Pancreas (tissue), 10 donors: ENCODE results near the gene RAB4B. TPM values are rescaled to one million over a fixed set of nuclear protein-coding genes. Genes with fewer than 3 reads are reported as not detected.

Source experiments
- ATAC-seq, 4 donors: fragments of 200-7000 bp; cut with Tn5 transposase; one replicate each; pipeline versions ENCODE4 v1.8.0 to v1.9.1; 2020; ENCODE audit warnings: mild to moderate bottlenecking in 4 of 4, moderate library complexity in 4 of 4
- DNase-seq, 6 donors: peaks; one replicate each; pipeline ENCODE4 v3.0.0-alpha.2; 2020
- FAIRE-seq: peaks from 2 replicates; lab custom pipeline; 2012; peaks lifted over from hg19 to GRCh38; lab: Jason Lieb, UNC
- H3K27ac ChIP-seq, 4 donors: fragments of 200-600 bp; sonication (generic); 1 replicate in 3 of 4; 2 replicates in 1 of 4; pipeline versions ENCODE4 v1.5.0 to v1.8.0; 2020
- H3K27me3 ChIP-seq, 4 donors: fragments of 200-600 bp; one replicate each; pipeline ENCODE4 v1.8.0; 2021
- H3K36me3 ChIP-seq, 3 donors: fragments of 200-600 bp; sonication (generic) in 1 of 3; one replicate each; pipeline versions ENCODE4 v1.5.0 to v1.8.0; 2020 to 2021
- H3K4me1 ChIP-seq, 3 donors: fragments of 200-600 bp; one replicate each; pipeline ENCODE4 v1.8.0; 2021
- H3K4me3 ChIP-seq, 4 donors: fragments of 200-600 bp; sonication (generic) in 2 of 4; one replicate each; pipeline versions ENCODE4 v1.5.0 to v1.8.0; 2020 to 2021
- H3K9me3 ChIP-seq, 4 donors: fragments of 200-600 bp; one replicate each; pipeline ENCODE4 v1.8.0; 2021
- WGBS, 2 donors: extraction: QIAGEN DNeasy Blood & Tissue Kit; methylation state at CpG; one replicate each; pipeline ENCODE4 v1.1.7; 2013; 5-methylcytosine and 5-hydroxymethylcytosine counted together
- intact Hi-C, 3 donors: fragments of 100-400 bp; cut with DNase I; formaldehyde crosslinking; loops; one replicate each; pipeline versions ENCODE4 v1.11.1 to v1.14.2; 2022
- polyA plus RNA-seq, 2 donors: library from polyadenylated mRNA; stranded (reverse); fragments of 200-250 nt; gene quantifications; one replicate each; pipeline ENCODE4 v1.2.3, GENCODE V29; 2013
- total RNA-seq, 6 donors: library from RNA; stranded (reverse); fragmentation: NEBNext Ultra II Directional in 4 of 6; extraction: Animal tissue kit (Norgen Biotek cat#: 25700) in 4 of 6; gene quantifications; one replicate each; pipeline versions ENCODE4 v1.2.1 to v1.2.4, GENCODE V29; 2021 to 2023
- TF ChIP-seq, protein P1 (sequence below), 4 donors: fragments of 200-600 bp; sonication (generic) in 3 of 4; IDR thresholded peaks; one replicate each; pipeline versions ENCODE4 v1.5.0 to v1.8.0; 2021; ENCODE audit warnings: antibody characterized with exemption in 4 of 4
- donor health status: healthy with polysubstance abuse.
- donor health status: DM: no; HTN: no; CAD: no; lungs with moderate emphysema.
- donor health status: DM: no; HTN: no; CAD: no.
- donor health status: control.
- donor health status: control.
- donor health status: Bipolar disorder and iron deficiency.
- donor health status: DM: yes; HTN: yes; CAD: no.
- donor health status: DM: no; HTN: no; CAD: no.
- donor health status: DM: no; HTN: no; CAD: no.
- donor health status: DM: yes; HTN: yes; CAD: no.

RAB4B gene
- total and polyA plus RNA-seq, 8 donors: 5.0 to 45.8 (median 10.5) TPM

DNA sequence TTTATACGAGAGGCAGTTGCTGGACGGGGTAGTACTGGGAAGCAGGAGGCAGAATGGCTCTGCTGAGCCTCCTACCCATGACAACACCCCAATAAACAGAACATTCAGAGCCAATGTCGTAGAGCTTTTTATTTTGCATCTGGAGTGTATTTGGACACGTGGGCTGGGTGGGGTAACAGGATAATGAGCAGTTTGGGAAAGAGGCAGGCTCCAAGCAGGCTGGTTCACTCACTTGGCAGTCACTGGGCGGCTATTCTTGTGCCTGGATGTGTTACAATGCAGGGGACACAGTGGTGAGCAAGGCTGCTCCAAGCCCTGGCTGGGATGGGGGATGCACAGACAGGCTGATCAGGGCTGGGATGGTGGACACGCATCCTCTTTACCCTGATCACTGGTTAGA, 37.3 kb upstream of the RAB4B start:
- Histone ChIP-seq H3K9me3 (no peaks in the 10 kb centered on the region), H3K4me3 (no peak overlapping the region), H3K4me1 (no peaks in the 10 kb centered on the region), H3K27ac (no peak overlapping the region), H3K27me3 (no peaks in the 10 kb centered on the region), H3K36me3 (peaks cover 0 to 30% (median 21%) of the 10 kb centered on the region in 3 donors)
- TF ChIP-seq, protein P1, sequence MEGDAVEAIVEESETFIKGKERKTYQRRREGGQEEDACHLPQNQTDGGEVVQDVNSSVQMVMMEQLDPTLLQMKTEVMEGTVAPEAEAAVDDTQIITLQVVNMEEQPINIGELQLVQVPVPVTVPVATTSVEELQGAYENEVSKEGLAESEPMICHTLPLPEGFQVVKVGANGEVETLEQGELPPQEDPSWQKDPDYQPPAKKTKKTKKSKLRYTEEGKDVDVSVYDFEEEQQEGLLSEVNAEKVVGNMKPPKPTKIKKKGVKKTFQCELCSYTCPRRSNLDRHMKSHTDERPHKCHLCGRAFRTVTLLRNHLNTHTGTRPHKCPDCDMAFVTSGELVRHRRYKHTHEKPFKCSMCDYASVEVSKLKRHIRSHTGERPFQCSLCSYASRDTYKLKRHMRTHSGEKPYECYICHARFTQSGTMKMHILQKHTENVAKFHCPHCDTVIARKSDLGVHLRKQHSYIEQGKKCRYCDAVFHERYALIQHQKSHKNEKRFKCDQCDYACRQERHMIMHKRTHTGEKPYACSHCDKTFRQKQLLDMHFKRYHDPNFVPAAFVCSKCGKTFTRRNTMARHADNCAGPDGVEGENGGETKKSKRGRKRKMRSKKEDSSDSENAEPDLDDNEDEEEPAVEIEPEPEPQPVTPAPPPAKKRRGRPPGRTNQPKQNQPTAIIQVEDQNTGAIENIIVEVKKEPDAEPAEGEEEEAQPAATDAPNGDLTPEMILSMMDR (IDR thresholded peaks at IDR 0.05): no peak
- FAIRE-seq (no peak), ATAC-seq (no peak), DNase-seq (no peak)
- intact Hi-C loops: no loop called here
- 82 to 84% methylated on average over 6 of the region's 6 CpGs for WGBS, 2 donors

DNA sequence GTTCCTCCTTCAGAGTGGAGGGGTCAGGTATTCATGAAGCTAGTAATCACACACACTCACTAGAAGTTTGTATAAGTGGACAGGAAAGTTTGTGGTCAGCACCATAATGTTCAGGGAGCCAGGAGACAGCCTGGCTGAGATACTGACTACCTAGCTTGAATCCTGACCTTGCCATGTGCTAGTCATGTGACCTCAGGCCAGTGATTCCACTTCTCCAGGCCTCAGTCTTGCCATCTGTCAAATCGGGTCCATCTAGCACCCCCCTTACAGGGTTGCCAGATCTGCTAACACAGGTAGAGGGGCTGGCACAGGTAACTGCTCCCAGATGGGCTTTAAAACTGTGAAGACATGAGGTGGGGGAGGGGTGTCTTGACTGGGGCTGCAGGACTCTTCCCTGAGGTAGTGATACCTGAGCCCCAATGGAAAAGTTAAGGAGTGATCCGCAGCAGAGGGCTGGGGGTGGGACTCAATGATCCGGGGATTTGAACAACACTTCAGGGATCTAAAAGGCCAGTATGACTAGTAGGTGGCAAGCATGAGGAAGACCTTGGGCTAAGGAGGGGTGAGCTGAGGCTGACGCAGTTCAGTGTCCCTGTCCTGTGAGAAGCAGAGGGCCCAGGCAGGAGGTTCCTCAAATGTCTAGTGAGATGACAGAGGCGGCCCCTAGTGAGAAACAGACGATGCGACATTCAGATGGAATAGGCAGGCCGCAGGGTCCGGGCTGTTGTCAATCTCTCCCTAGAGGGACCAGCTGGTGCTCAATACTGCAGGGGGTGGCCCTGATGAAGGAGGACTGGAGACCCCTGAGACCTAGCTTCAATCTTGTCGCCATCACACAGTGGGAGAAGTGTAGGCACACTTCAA, 36.3 kb upstream of the RAB4B start:
- ATAC-seq (no peak), DNase-seq (no peak), FAIRE-seq (no peak)
- H3K27ac ChIP-seq: no peak overlapping the region
- no peaks in the 10 kb centered on the region for H3K27me3 ChIP-seq
- H3K4me1 ChIP-seq: no peaks in the 10 kb centered on the region
- WGBS, 2 donors: 81 to 84% methylated on average over 10 of the region's 10 CpGs
- H3K9me3 ChIP-seq: no peaks in the 10 kb centered on the region
- TF ChIP-seq, protein P1 (IDR thresholded peaks at IDR 0.05): no peak
- peaks cover 0 to 22% (median 18%) of the 10 kb centered on the region in 3 donors for H3K36me3 ChIP-seq
- intact Hi-C loops: no loop called here
- no peak overlapping the region for H3K4me3 ChIP-seq

DNA sequence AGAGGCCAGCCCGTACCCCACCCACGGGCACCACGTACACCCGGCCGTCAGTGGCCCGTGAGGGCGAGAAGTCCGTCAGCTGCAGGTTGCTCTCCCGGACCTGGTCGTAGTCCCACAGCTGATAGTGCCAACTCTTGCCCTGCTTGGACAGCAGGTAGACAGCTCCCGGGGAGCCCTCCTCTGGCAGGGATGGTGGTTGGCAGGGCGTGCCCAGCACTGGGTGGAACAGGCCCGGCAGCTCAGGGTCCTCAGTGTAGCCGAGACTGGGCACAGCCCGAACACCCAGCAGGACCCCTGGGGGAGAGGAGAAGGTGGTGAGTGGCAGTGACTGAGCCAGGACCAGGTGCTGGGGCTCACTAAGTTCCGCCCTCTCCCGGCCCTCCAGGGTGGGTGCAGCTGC, 35.6 kb upstream of the RAB4B start:
- peak in 1 of 6 donors; percentile 58 for DNase-seq
- ATAC-seq: peak in 3 of 4 donors; percentile 6 to 52 (median 36)
- H3K27ac ChIP-seq: no peak overlapping the region

DNA sequence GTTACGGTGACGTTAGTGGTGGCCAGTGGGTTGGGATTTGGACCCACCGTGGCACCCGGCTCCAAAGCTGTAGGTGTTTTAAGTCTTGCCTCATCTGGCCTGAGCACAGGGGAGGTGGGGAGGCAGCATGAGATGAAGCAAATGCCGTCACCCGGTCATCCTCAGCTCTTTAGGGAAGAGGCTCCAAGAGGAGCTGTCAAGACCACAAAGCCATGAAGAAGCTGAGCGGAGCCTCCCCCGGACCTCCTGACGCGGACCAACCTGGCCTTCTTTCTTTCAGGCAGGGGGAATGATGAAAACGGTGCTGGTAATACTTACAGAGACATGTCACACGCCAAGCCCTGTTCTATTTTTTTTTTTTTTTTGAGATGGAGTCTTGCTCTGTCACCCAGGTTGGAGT, 35.2 kb upstream of the RAB4B start:
- Histone ChIP-seq H3K4me3 (no peak overlapping the region), H3K27ac (no peak overlapping the region), H3K4me1 (no peaks in the 10 kb centered on the region), H3K9me3 (no peaks in the 10 kb centered on the region), H3K36me3 (peaks cover 0 to 13% (median 9%) of the 10 kb centered on the region in 3 donors), H3K27me3 (no peaks in the 10 kb centered on the region)
- ATAC-seq: no peak
- TF ChIP-seq, protein P1 (IDR thresholded peaks at IDR 0.05): no peak
- WGBS, 2 donors: 91 to 94% methylated on average over 12 of the region's 12 CpGs
- no peak for DNase-seq
- FAIRE-seq: no peak
- intact Hi-C loops: no loop called here

More for the DNA sequence above, 35.6 kb upstream of the RAB4B start:
- WGBS, 2 donors: 44 to 51% methylated on average over 17 of the region's 17 CpGs
- Histone ChIP-seq H3K9me3 (no peaks in the 10 kb centered on the region), H3K4me1 (no peaks in the 10 kb centered on the region), H3K27me3 (no peaks in the 10 kb centered on the region), H3K36me3 (peaks cover 0 to 15% (median 11%) of the 10 kb centered on the region in 3 donors), H3K4me3 (no peak overlapping the region)
- no peak for FAIRE-seq
- intact Hi-C loops: no loop called here
- TF ChIP-seq, protein P1 (IDR thresholded peaks at IDR 0.05): no peak

DNA sequence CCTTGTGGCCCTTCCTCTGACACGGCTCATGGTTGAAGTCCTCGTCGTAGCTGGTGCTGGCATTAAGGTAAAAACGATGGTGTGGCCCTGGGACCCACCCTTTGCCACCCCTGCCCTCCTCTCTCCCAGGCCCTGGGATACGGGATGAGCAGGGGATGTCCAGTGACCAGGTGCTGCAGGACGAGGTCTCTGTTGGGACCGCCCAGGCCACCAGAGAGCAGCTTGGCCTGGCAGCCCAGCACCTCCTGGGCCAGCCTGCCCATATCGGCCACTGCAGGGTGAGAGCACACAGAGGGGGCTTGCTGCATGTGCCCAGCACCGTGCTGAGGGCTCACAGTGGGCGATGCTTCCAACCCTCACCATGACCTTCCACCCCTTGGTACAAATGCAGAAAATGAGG, 34.1 kb upstream of the RAB4B start:
- intact Hi-C loops: no loop called here
- H3K27ac ChIP-seq: no peak overlapping the region
- H3K4me1 ChIP-seq: no peaks in the 10 kb centered on the region
- H3K36me3 ChIP-seq: peaks cover 0 to 13% (median 9%) of the 10 kb centered on the region in 3 donors
- ATAC-seq: no peak
- no peak for DNase-seq
- H3K4me3 ChIP-seq: no peak overlapping the region
- TF ChIP-seq, protein P1 (IDR thresholded peaks at IDR 0.05): no peak
- 91 to 95% methylated on average over 10 of the region's 10 CpGs for WGBS, 2 donors
- no peaks in the 10 kb centered on the region for H3K9me3 ChIP-seq
- FAIRE-seq: no peak
- H3K27me3 ChIP-seq: no peaks in the 10 kb centered on the region
